Activated B cell treated with CpG ODN at 0.5 μM for 24 hours (primary cell): ENCODE measurements around the gene SCIMP. TPM values are rescaled to one million over a fixed set of nuclear protein-coding genes. Genes with fewer than 3 reads are reported as not detected.
A peak's percentile ranks its signal among the peaks of the same experiment; 100 is the strongest.

ENCODE experiments used
- ATAC-seq: fragments of 200-7000 bp; cut with Tn5 transposase; one replicate; pipeline ENCODE4 v1.10.0; 2021; ENCODE audit warnings: low read depth, mild to moderate bottlenecking, moderate library complexity
- CTCF ChIA-PET: fragments of 350-600 bp; sonication (Branson Sonifier 250); formaldehyde crosslinking; loops from one replicate; lab custom pipeline; 2021; ENCODE audit warnings: antibody characterized with exemption; lab: Charles Lee
- POLR2A ChIA-PET: fragments of 350-600 bp; sonication (Branson Sonifier 250); formaldehyde crosslinking; loops from one replicate; lab custom pipeline; 2021; ENCODE audit warnings: antibody characterized with exemption; lab: Charles Lee
- DNase-seq: peaks from one replicate; pipeline ENCODE4 v3.0.0; 2022
- H3K27ac Mint-ChIP-seq: one replicate; pipeline ENCODE4 v1.8.0; 2020; ENCODE audit warnings: mixed read lengths
- H3K27me3 Mint-ChIP-seq: one replicate; pipeline ENCODE4 v1.8.0; 2021; ENCODE audit warnings: mixed read lengths
- H3K36me3 Mint-ChIP-seq: one replicate; pipeline ENCODE4 v1.8.0; 2021; ENCODE audit warnings: low read depth, mixed read lengths
- H3K4me1 Mint-ChIP-seq: one replicate; pipeline ENCODE4 v1.8.0; 2021; ENCODE audit warnings: mixed read lengths
- H3K4me3 Mint-ChIP-seq: one replicate; pipeline ENCODE4 v1.8.0; 2020; ENCODE audit warnings: mild to moderate bottlenecking, mixed read lengths
- H3K9me3 Mint-ChIP-seq: one replicate; pipeline ENCODE4 v1.8.0; 2020; ENCODE audit warnings: mixed read lengths
- intact Hi-C: fragments of 100-400 bp; cut with micrococcal nuclease; formaldehyde crosslinking; loops from one replicate; pipeline ENCODE4 v1.15.1; 2024
- total RNA-seq: library from RNA; stranded (reverse); gene quantifications from 2 replicates; pipeline ENCODE4 v1.2.3, GENCODE V29; 2022
- TF ChIP-seq, protein P1 (sequence below): fragments of 200-600 bp; IDR thresholded peaks from one replicate; pipeline ENCODE4 v1.8.0; 2022; ENCODE audit warnings: antibody characterized with exemption, mild to moderate bottlenecking

SCIMP gene
- total RNA-seq = 23.4 and 24.5 TPM in 2 replicates

DNA sequence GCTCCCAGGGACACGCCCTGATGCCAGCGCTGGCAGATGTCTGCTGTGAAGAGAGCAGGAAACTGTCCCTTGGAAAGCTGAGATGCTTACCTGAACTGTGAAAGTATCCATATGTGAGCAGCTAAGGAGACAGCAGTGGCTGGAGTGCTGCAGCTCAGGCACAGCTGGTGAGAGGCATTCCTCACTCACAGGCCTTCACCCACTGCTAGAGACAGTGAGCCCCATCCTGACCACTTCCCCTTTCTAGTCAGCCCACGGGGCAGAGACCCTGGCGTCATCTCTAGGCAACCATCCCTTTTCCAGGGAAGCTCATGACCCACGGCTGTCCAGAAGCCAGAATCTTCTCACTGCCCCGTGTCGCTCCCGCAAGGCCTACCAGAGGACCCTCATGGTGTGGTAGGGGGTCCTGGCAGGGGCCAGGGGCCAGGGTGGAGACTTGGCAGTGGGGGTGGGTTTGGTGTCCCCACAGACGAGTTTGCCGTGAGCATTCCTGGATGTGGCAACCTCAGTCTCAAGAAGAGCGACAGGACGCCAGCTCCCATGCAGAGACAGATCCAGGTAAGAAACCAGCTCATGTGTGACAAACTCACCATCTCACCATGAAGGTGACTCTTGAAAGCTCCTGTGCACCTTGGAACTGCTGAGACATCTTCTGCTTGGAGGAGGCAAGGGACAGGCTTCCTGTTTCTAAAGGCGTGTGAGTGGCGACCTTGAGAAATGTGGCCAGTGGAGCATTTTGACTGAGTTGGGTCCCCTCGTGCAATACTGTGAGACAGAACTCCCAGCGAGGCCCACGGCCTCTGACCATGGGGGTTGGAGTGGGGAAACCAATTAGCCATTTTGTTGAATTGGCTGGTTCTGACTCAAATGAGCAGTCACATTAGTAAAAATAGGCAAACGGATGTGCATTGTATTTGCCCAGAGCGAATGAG is at the start of gene SCIMP:
Gene SCIMP, minus strand, starts transcription at position 216 of the 932 bp plus-strand sequence. Its CDS starts 105 bp downstream, at position 111.
- peaks cover 13% of the 10 kb centered on the region for H3K36me3 Mint-ChIP-seq
- ChIA-PET CTCF (interaction anchor here (1.0 to 6.2 kb wide), 4 partner anchors 14 to 204 kb away, joined by 3 to 127 read pairs (median 5); partner anchors contain the start of genes C1QBP and ZNF594), POLR2A (interaction anchor here (0.6 to 4.6 kb wide), 15 partner anchors 9 to 288 kb away, joined by 3 to 45 read pairs (median 6); partner anchors contain the start of genes DERL2, MIS12 and ZNF594)
- no peaks in the 10 kb centered on the region for H3K27me3 Mint-ChIP-seq
- ATAC-seq = peak; percentile 78
- peaks cover 89% of the 10 kb centered on the region for H3K4me1 Mint-ChIP-seq
- H3K9me3 Mint-ChIP-seq = no peaks in the 10 kb centered on the region
- intact Hi-C loops = loop anchor here (1.0 to 5.0 kb wide), 2 partner anchors 7 to 203 kb away; no protein-coding TSS in a partner anchor
- TF ChIP-seq, protein P1, sequence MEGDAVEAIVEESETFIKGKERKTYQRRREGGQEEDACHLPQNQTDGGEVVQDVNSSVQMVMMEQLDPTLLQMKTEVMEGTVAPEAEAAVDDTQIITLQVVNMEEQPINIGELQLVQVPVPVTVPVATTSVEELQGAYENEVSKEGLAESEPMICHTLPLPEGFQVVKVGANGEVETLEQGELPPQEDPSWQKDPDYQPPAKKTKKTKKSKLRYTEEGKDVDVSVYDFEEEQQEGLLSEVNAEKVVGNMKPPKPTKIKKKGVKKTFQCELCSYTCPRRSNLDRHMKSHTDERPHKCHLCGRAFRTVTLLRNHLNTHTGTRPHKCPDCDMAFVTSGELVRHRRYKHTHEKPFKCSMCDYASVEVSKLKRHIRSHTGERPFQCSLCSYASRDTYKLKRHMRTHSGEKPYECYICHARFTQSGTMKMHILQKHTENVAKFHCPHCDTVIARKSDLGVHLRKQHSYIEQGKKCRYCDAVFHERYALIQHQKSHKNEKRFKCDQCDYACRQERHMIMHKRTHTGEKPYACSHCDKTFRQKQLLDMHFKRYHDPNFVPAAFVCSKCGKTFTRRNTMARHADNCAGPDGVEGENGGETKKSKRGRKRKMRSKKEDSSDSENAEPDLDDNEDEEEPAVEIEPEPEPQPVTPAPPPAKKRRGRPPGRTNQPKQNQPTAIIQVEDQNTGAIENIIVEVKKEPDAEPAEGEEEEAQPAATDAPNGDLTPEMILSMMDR = no peak
- H3K4me3 Mint-ChIP-seq = peak within 1 kb of the TSS; percentile 87
- peak within 1 kb of the TSS; percentile 98 for H3K27ac Mint-ChIP-seq
- DNase-seq = peak; percentile 63

- peaks cover 58% of the 10 kb centered on the region for H3K4me1 Mint-ChIP-seq
- no peaks in the 10 kb centered on the region for H3K27me3 Mint-ChIP-seq
- peaks cover 14% of the 10 kb centered on the region for H3K36me3 Mint-ChIP-seq
- peak overlapping the region; percentile 91 for H3K27ac Mint-ChIP-seq
- ATAC-seq (no peak), DNase-seq (no peak)
- POLR2A ChIA-PET = interaction anchor here (0.8 to 3.9 kb wide), 5 partner anchors 12 to 93 kb away, joined by 3 to 37 read pairs (median 5); partner anchors contain the start of gene ZNF594
- H3K4me3 Mint-ChIP-seq = peak overlapping the region; percentile 92
- TF ChIP-seq, protein P1 = no peak
- intact Hi-C loops = loop anchor here (2.0 to 5.0 kb wide), 3 partner anchors 13 to 1141 kb away; partner anchors contain the start of genes CYB5D2 and ZZEF1
- no peaks in the 10 kb centered on the region for H3K9me3 Mint-ChIP-seq
- CTCF ChIA-PET = no interaction called here
Observed at GRCh38 chr17:5283571-5284315, 49.1 kb upstream of the SCIMP start.

DNA sequence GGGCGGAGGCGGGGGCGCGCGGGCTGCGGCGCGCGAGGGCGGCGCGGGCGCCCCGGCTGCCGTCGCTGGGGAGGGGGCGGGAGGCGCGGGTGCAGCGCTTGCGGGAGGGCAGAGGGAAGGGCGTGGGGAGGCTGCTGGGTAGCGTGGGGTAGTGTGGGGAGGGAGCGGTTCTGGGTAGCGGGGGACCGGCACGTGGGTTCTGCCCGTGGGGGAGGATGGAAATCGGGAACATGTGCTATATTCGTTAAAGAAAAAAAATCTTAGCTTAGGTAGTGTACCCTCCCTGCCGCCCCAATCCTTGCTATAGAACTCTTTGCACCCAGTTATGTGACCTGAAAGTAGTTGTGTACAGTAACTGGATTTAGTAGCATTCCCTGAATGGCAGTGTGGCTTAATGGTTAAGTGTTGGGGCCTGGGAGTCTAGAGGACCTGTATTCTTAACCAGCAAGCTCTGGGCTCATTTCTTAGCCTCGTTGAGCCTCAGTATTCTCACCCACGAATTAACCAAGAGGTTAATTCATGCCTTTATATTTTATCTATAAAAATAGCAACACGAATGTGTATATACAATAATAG is 48.1 kb upstream of the SCIMP start:
- ATAC-seq (peak; percentile 40), DNase-seq (no peak)
- peak overlapping the region; percentile 91 for H3K27ac Mint-ChIP-seq
- peaks cover 11% of the 10 kb centered on the region for H3K36me3 Mint-ChIP-seq
- intact Hi-C loops = loop anchor here (1.0 to 5.0 kb wide), 5 partner anchors 14 to 1140 kb away; partner anchors contain the start of genes C1QBP, CYB5D2 and ZZEF1
- no peaks in the 10 kb centered on the region for H3K27me3 Mint-ChIP-seq
- no peaks in the 10 kb centered on the region for H3K9me3 Mint-ChIP-seq
- TF ChIP-seq, protein P1 = no peak
- CTCF ChIA-PET = interaction anchor here (1.9 kb wide), 1 partner anchor 25 kb away, joined by 9 read pairs; no protein-coding TSS in a partner anchor
- peaks cover 48% of the 10 kb centered on the region for H3K4me1 Mint-ChIP-seq
- POLR2A ChIA-PET = interaction anchor here (0.6 to 3.9 kb wide), 7 partner anchors 11 to 92 kb away, joined by 3 to 37 read pairs (median 7); partner anchors contain the start of gene ZNF594
- peak overlapping the region; percentile 92 for H3K4me3 Mint-ChIP-seq

DNA sequence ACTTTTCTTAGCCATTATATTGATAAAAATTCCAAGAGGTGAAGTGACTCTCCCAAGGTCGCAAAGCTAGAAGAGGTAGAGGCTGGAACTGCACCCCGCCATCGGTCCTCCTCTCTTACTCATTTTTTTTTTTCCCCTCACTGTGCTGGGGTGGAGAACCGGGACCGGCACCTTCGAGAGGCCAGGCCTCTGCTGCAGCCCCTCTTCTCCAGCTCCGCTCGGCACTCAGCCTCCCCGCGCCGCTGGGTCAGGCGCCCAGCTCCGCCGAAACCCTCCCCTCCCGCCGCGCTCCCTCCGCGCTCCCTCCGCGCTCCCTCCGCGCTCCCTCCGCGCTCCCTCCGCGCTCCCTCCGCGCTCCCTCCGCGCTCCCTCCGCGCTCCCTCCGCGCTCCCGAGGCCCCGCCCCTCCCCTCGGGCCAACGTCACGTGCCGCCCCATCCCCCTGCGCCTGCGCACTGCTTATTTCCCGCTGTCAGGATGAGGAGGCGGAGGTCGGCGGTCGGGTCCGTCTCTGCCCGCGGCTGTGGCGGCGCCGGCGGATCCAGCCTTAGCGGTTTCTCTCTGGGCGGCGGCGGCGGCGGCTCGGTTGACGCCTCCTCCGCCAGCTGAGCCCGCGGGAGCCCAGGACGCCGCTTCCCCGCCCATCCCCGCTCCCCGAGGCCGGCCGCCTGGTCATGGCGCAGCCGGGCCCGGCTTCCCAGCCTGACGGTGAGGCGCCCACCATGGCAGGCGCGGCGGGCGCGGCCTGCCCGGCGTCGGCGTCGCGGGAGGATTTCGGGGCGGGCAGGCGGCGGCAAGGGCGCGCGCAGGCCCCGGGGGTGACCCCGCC is 47.4 kb upstream of the SCIMP start, which contains the start of gene RABEP1:
Gene RABEP1, plus strand, starts transcription at position 471 of the 828 bp plus-strand sequence. Its CDS starts 203 bp downstream, at position 674.
- peak; percentile 90 for DNase-seq
- Mint-ChIP-seq H3K27ac (peak within 1 kb of the TSS; percentile 91), H3K9me3 (no peaks in the 10 kb centered on the region), H3K4me1 (peaks cover 46% of the 10 kb centered on the region), H3K36me3 (peaks cover 11% of the 10 kb centered on the region), H3K4me3 (peak within 1 kb of the TSS; percentile 92), H3K27me3 (no peaks in the 10 kb centered on the region)
- intact Hi-C loops = loop anchor here (1.0 to 5.0 kb wide), 5 partner anchors 15 to 1140 kb away; partner anchors contain the start of genes C1QBP, CYB5D2 and ZZEF1
- POLR2A ChIA-PET = interaction anchor here (0.6 to 3.9 kb wide), 14 partner anchors 10 to 294 kb away, joined by 3 to 37 read pairs (median 5); partner anchors contain the start of genes C1QBP, DHX33 and ZNF594
- TF ChIP-seq, protein P1 = no peak
- peak; percentile 82 for ATAC-seq
- CTCF ChIA-PET = interaction anchor here (1.5 to 1.9 kb wide), 2 partner anchors 26 to 28 kb away, joined by 4 to 9 read pairs; no protein-coding TSS in a partner anchor
